Activated T-cell treated with anti-CD3 and anti-CD28 coated beads for 48 hours (primary cell): ENCODE data around the gene ADAMTS2.

ENCODE experiments used
- DNase-seq: peaks from one replicate; pipeline ENCODE4 v3.0.0-alpha.2; 2020; ENCODE audit warnings: low read depth

ADAMTS2 gene

DNA sequence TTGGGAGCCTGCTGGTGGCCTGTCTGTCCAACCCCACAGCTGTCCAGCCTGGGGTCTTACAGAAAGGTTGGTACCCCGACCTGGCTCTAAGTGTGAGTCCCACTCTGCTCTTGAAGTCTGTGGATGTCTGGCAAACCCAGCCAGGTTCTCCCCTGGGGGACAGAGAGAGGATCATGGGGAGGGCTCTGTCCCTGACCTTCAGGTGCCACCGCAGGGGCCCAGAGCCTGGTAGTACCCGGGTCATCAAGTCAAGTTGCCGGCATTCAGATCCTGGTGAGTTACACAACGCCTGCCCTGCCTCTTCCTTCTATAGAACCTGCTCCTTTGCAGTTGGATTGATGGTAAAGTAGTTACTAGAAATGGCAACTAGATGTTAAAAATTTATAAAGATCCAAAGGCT, 66.7 kb downstream of the ADAMTS2 start:
- DNase-seq, result no peak

DNA sequence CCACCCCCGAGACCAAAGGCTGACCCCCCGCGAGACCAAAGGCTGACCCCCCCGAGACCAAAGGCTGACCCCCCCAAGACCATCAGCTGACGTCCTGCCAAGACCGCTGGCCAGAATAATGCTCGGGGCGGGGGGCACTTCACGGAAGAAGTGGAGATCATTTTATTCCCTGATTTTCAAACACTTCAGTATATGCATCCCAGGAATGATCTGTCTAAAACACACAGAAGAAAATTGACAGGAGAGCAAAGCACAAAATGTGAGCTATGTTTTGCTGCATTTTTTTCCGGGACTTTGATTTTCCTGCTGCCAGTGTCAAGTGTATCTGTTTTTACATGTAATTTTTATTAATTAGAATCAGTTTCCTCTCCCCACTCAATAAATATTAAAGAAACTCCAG, 67.1 kb downstream of the ADAMTS2 start:
- no peak for DNase-seq

DNA sequence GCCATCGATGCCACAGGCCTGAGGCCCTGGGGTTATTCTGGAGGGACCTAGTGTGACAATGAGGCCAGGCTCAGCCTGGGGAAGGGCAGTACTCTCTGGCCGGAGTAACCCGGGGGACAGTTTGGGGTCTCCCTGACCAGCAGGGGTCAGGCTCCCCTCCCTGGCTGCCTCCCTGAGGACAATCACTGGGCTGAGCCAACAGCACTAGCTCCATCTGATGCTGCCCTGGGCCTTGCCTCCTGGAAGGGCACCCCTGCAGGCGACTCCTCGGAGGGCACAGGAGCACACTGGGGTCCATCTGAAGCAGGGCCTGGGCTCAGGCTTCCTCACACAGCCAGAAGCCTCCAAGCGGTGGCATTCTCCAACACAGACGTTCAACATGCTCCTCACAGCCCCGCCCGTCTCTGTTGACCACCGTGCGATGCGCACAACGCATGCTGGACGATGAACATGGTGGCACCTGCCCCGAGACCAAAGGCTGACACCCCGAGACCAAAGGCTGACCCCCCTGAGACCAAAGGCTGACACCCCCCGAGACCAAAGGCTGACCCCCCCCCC, 68.3 kb downstream of the ADAMTS2 start:
- DNase-seq, result no peak

DNA sequence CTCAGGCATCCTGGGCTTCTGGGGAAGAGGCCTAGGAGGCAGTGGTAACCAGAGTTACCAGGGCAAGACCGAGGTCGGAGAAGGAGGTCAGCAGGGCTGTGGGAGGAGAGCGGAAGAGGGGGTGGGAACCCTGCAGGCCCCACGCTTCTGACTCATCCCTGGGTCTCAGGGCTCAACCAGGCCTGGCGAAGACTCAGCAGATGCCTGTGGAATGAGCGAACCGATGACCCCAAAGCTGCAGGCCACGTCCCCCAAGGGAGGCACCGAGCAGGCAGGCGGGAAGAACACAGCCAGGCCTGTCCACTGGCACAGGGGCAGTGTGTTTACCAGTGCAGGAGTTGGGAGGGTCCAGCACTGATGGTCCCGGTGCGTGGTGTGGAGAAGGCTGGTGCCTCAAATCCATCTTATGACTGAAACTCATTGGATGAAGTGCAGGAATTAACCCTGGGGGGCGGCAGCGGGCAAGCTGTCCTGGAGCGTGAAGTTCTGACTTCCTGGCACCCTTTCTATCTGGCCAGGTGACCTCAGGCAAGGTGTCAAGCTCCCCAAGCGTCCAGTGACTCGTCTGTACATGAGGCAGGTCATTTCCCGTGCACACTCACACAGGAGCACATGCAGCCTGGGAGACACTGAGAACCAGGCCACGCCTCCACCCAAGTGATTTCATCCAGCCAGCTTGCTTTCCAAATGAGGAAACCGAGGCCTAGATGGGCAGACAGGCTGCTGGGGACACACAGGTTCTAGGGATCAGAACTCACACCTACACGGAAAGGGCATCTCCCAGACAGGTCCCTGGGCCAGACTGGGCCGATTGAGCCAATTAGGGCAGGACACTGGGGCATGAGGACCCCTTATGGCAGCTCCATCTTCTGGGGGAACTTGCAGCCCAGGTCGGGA, 69.1 kb downstream of the ADAMTS2 start:
- DNase-seq, result no peak

DNA sequence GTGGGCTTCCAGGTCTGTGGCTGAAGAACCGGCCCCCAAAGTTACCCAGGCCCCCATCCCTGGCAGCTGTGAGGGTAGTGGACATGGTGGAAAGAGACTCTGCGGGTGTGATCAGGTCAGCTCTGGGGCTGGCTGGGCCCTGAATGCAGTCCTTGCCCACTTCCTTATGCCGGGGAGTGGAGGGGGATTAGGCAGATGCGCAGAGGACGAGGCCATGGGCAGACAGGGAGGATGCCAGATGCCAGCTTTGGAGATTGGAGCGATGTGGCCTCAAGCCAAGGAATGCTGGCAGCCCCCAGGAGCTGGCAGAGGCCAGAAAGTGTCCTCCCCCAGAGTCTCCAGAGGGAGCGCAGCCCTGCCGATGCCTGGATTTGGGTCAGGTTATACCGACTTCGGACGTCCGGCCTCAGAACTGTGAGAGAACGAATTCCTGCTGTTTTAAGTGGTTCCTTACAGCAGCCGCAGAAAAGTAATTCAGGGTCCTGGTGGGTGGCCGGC, 69.8 kb downstream of the ADAMTS2 start:
- no peak for DNase-seq

DNA sequence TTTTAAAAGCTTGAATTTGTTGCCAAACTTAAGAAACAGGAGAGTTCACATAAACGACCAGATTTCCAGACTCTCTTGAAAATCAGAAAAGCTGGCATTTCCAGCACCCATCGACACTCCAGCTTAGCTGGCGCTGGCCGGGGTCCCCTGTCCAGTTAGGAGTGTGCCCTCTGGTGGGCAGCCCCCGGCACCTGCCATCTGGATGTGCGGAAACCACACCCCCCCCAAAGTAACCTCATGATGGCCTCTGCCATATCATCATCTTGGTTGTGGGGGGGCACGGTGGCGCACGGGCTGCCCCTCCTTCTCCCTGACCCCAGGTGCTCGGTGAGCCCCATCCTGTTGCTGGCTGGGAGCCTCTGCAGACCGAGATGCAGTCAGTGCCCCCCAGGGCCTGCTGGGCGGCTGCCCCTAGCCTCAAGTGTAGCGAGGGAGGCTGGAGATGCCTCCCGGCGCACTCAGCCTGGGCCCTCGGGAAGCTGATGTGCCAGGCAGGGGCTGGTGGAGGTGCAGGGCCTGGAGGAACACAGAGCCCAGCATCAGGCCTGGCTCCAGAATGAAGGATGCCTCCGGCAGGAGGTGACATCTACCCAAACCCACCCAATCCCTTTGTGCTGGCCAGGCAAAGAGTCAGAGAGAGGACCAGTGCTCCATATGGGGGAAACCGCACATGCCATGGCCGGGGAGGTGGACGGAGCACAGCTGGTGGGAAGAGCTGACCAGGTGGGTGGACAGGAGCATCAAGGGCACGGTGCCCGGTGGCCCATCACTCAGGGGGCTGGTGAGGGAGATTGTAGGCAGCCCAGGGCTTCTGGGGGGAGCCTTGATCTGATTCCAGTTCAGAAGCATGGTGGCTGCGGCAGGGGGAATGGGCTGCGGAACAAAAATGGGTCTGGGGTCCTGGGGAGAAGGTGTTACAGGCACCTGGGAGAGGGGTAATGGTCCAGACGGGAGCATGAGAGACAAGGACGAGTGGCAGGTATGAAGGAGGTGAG, 70.6 kb downstream of the ADAMTS2 start:
- DNase-seq, result no peak

DNA sequence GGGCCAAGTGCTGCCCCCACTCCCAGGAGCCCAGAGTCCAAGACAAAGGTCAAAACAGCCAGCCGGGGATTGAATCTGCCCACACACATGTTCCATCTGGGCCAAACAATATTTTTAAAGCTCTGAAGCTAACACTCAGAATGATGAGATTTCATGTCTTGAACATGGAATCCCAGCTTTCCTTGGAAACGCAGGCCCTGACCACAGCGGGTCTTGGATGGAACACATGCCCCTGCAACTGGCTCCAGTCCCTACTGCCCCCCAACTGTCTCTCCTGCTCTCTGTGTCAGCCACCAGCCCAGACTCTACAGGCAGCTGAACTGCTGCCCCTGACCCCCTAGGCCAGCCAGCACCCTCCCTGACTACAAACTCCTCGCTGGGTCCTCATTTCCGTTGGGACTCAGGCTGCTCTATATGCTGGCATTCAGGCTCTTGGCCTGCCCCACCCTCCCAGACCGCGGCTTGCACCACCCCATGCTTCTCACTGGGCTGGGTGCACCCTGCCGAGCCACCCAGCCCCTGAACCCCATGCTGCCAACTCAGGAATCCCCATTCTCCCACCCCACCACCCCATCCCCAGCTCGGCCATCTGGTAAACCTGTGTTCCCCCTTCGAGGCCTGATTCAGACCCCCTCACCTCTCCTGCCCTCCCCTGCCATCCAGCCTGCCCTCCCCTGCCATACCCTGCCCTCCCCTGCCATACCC, 71.7 kb downstream of the ADAMTS2 start:
- no peak for DNase-seq

DNA sequence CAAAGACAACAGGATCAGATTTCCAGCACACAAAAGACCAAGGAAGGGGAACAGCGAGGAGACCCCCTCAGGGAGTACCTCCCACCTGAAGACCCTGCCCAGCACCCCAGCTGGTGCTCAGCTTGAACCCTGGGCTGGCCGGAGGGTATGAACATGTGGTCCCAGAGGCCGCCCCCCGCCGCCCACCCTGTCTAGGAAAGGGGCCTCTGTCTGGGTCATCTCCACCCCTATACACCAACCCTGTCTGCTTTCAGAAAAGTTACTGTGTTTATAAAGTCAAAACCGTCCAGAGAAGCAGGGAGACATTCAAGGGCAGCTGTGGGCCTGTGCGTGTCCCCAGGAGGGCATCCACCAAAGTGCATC, 72.2 kb downstream of the ADAMTS2 start:
- no peak for DNase-seq

DNA sequence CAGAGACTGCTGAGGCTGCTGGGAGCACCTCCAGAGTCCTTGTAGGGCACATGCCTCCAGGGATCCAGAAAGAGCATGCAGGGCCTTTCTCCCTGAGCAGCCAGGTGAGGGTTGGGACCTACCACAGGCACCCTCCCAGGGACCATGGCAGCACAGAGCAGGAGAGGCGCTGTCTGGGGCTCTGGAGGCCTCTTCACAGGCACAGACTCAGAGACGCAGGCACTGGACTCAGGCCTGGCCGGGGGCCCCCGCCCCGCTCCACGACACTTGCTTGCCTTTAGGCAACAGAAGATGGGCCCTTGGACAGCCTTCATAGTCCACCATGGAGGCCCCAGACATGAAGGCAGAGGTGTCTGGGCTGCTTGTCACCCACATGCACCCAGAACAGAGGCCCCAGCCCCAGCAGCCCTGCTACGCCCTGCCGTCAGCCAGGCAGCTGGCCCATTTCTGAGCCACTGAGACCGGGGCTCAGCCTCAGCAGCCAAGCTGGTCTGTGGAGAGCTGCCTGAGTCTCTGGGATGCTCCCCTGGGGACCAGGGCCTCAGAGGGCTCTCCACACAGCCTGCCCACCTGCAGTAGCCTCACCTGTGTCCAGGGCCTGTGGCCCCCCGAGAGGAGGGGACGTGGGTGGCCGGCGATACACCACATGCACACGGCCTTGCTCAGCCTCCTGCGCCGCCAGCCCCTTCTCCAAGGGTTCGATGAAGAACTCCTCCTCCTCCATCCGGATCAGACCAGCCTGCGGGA, 72.8 kb downstream of the ADAMTS2 start:
- no peak for DNase-seq

DNA sequence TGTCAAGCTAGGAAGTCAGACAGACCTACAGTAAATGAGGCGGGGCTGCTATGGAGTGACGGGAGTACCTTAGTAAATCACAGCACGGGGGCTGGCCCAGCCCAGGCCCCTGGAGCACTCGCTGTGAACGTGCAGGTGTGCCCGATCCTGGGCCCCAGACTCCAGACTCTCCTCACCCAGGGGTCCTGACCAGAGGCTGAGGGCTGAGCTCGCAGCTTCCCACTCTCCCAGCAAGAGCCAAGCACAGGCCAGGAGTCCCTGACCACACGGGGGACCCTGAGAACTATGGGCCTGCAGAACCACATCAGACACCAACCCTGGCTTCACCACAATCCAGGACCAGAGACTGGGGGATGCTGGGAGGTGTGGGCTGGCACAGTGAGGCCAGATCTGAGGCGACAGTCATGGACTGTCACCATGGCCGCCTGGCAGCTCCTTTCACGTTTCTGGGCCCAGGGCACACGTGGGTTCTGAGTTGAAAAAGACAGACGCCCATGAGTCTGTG, 73.4 kb downstream of the ADAMTS2 start:
- no peak for DNase-seq

DNA sequence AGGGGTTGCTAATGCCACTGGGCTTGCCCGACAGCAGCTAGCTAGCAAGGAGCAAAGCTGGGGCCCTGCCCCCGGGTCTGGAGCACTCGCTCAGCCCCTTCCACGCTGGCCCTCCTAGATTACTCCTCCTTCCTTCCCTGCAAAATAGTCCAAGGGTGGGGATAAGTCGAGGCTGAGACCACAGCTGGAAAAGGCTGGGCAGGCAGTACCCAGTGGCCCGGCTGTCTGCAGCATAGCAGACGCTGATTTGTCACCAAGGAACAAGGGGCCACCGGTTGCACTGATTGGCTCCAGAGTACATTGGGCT, 73.9 kb downstream of the ADAMTS2 start:
- no peak for DNase-seq

DNA sequence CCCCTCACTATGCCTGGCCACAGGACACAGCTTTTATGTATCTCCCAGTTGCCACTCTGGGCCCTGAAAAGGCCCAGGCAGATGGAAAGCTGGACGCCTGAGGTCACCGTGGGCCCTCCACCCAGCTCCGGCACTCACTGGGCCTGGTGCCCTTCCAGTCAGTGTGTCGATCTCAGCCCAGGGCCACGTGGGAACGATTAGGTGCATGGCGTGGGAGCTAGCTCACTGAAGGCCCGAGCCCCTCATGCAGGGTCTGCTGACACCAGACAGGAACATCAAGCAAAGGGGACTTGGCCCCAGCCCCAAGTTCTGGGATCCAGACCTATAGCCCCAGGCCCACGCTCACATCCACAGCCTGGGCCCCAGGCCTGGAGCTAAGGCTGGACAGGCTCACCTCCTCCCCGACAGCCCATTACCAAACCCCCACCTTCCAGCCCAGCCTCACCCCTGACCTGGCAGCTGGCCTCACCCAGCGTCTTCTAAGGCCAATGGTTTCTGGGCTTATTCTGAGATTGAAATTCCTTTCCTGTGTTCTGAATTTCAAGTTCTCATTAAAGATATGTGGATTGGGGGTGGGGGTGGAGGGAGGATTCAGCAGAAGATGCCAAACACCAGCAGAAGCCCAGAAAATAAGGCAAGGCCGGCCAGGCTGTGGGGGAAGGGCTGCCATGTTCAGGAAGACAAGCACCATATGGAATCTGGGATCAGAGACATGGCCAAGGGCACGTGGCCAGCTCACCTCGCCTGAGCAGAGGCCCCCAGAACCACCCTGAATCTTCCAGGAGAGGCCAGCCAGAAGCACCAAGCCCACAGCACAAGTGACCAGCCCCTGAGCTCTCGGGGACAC, 74.5 kb downstream of the ADAMTS2 start:
- no peak for DNase-seq

DNA sequence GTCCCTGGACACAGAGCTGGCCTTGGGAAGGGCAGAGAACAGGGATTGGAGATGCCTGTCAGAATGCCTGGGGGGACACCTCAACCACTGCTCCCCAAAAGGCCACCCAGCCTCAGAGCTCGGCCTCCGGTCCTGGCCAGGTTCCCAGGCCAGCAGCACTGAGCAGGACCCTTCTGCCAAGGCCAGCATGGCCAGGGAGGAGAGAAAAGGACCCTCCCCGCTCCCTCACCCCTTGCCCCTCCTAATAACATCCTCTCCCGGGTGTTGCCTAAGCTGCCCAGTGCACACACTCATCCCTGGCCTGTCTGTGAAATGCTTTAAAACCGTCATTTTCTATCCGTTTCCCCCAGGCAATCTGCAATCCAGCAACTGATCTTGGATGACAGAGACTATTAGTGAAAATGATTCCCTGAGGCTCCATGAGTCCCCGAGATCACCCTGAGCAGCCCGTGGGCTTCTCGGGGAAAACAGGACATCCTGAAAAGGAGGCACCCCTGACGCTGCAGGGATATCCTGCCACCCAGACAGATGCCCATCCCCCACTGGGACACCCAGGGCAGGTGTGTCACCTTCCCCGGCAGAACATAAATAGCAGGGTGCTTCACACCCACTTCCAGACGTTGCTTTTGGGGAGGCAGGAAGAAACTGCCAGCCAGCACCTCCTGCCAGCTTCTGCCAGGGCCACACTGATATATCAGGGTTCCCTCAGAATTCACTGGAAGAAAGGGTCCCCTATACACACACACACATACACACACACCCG, 75.3 kb downstream of the ADAMTS2 start:
- DNase-seq, result no peak

DNA sequence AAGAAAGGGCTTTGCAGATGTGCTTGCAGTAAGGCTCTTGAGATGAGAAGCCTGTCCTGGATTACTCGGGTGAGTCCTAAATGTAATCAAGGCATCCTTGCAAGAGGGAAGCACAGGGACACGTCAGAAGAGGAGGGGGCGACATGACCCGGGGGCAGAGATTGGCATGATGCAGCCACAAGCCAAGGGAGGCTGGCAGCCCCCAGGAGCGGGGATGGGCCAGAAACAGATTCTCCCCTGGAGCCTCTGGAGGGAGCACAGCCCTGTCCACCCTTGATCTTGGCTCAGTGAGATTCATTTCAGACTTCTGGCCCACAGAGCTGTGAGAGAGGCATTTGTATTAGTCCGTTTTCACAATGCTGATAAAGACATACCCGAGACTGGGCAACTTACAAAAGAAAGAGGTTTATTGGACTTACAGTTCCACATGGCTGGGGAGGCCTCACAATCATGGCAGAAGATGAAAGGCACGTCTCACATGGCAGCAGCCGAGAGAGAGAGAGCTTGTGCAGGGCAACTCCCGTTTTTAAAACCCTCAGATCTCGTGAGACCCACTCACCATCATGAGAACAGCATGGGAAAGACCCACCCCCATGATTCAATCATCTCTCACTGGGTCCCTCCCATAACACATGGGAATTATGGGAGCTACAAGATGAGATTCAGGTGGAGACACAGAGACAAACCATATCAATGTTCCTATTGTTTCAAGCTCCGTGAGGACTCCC, 76.1 kb downstream of the ADAMTS2 start:
- DNase-seq, result no peak

DNA sequence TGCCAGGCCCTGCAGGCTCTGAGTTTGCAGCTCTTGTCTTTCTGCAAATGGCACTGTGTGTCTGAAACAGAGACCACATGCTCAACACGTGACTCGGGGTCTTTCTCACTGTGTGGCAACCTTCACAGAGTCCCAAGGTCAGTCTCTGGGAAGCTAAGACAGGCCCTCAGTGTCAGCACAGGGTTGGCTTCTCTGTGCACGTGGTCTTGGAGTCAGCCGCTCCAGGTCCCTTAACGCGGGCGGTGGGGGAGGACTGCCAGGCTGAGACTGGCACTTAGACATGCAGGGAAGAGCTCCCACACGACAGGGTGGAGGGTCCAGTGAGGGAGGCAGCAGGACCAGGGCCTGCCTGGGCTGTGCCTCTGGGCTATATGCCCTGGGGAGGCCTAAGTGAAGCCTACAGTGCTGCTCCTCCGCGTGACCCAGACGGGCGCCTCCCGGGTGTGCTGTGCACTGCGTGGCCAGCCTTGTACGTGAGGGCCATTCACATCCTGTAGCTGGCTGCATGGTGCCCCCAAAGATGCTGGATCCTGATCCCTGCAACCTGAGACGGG, 76.8 kb downstream of the ADAMTS2 start:
- no peak for DNase-seq

DNA sequence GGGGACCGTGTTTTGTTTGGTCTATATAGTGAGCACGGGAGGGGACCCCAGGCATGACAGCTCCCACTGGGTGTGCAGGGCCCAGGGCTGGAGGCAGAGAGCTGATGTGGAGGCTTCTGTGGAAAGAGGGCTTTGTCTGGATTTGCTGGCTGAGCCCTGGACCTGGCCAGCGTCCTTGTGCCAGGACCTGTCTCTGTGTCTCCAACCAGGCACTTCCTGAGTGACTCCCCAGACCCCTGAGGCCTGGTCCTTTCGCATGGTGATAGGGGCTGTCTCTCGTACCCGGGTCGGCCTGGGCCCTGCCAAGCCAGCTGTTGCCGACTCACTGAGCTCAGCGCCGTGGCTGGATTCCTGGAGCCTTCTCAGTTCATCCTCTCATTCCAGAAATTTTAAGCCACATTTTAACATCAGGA, 77.6 kb downstream of the ADAMTS2 start:
- no peak for DNase-seq

DNA sequence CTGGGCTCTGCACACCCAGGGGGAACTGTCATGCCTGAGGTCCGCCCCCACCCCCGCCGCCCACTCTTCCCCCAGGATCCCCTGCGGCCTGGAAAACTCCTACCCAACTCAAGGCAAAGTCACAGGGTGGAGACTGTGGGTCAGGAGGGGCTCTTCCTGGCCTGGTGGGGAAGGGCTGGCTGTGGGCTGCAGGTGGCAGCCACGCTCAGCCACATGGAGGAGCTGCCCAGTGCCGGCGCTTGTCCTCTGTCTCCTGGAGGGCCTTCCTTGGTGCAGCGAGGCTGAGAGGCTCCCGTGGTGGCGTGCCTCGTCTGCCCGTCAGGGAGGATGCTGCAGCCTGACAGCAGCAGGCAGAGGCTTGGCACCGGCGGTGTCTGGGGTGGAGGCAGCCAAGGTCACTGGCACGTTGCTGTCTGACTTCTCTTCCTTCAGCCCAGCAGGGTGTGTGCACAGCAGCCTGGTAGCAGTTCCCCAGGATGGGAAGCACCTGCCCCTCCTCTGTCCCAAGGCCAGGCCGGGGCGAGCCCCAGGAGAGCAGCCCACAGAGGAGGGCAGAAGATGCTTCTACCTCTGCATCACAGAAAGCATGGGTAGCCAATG, 78.1 kb downstream of the ADAMTS2 start:
- no peak for DNase-seq
